ENCODE data around the gene HBG1. TPM values are rescaled to one million over a fixed set of nuclear protein-coding genes. Genes with fewer than 3 reads are reported as not detected.

The HBG1 gene
- total and polyA plus RNA-seq, 2 donors from 2014 or later, result not detected

DNA sequence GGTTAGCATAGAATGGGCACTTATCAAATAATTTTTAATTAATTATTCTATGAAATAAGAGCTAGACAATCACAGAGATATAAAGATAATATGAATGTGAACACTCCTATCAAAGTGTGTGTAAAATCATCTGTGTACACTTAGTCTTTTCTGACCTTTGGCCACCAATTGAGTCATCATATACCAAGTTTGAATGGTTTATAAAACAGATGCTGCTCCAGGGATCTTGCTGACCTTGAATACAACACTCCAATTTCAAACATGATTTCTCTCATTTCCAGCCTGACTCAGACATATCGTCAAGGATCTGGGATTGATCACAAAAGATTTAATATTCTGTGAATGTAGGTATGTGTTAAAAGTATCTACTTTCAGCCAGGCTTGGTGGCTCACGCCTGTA is 46.3 kb downstream of the HBG1 start:
- Histone ChIP-seq H3K27ac (ENCODE audit: low read depth in 2 of 2, low read length in 2 of 2) (no peak overlapping the region), H3K36me3 (ENCODE audit: control insufficient read depth in 2 of 3, insufficient read depth in 3 of 3, low read length in 3 of 3) (no peaks in the 10 kb centered on the region), H3K9me3 (ENCODE audit: control insufficient read depth in 2 of 3, insufficient read depth in 1 of 3, low read length in 3 of 3) (no peaks in the 10 kb centered on the region), H3K27me3 (ENCODE audit: control insufficient read depth, insufficient read depth, low read length) (no peaks in the 10 kb centered on the region), H3K4me3 (ENCODE audit: low read length in 3 of 3) (no peak overlapping the region), H3K9ac (ENCODE audit: low read length in 3 of 3) (no peak overlapping the region), H3K4me1 (ENCODE audit: control insufficient read depth in 2 of 3, insufficient read depth in 2 of 3, low read depth in 1 of 3, low read length in 3 of 3) (no peaks in the 10 kb centered on the region)
- DNase-seq, result no peak
- intact Hi-C loops (cut with DNase I), result no loop called here
- FAIRE-seq, result no peak
- TF ChIP-seq CTCF (IDR thresholded peaks at IDR 0.05; ENCODE audit: borderline replicate concordance, extremely low read depth, insufficient read depth), result no peak

GRCh38 chr11:5200582-5200981 is 49.1 kb downstream of the HBG1 start, which contains the start of gene OR51V1:
Gene OR51V1, minus strand, starts transcription at chr11:5200682. Its CDS starts 0 bp downstream, at chr11:5200682.
- H3K27ac ChIP-seq (ENCODE audit: low read depth in 2 of 2, low read length in 2 of 2), result no peak within 1 kb of the TSS
- TF ChIP-seq CTCF (IDR thresholded peaks at IDR 0.05; ENCODE audit: borderline replicate concordance, extremely low read depth, insufficient read depth), result no peak
- no peaks in the 10 kb centered on the region for H3K27me3 ChIP-seq (ENCODE audit: control insufficient read depth, insufficient read depth, low read length)
- H3K4me1 ChIP-seq (ENCODE audit: control insufficient read depth in 2 of 3, insufficient read depth in 2 of 3, low read depth in 1 of 3, low read length in 3 of 3), result no peaks in the 10 kb centered on the region
- no peak within 1 kb of the TSS for H3K4me3 ChIP-seq (ENCODE audit: low read length in 3 of 3)
- FAIRE-seq (no peak), DNase-seq (no peak)
- no peak within 1 kb of the TSS for H3K9ac ChIP-seq (ENCODE audit: low read length in 3 of 3)
- intact Hi-C loops (cut with DNase I), result no loop called here
- H3K36me3 ChIP-seq (ENCODE audit: control insufficient read depth in 2 of 3, insufficient read depth in 3 of 3, low read length in 3 of 3), result no peaks in the 10 kb centered on the region
- no peaks in the 10 kb centered on the region for H3K9me3 ChIP-seq (ENCODE audit: control insufficient read depth in 2 of 3, insufficient read depth in 1 of 3, low read length in 3 of 3)

- intact Hi-C loops (cut with DNase I), result no loop called here
- no peaks in the 10 kb centered on the region for H3K4me1 ChIP-seq (ENCODE audit: control insufficient read depth in 2 of 3, insufficient read depth in 2 of 3, low read depth in 1 of 3, low read length in 3 of 3)
- no peak overlapping the region for H3K9ac ChIP-seq (ENCODE audit: low read length in 3 of 3)
- no peak overlapping the region for H3K4me3 ChIP-seq (ENCODE audit: low read length in 3 of 3)
- TF ChIP-seq CTCF (IDR thresholded peaks at IDR 0.05; ENCODE audit: borderline replicate concordance, extremely low read depth, insufficient read depth), result no peak
- H3K27ac ChIP-seq (ENCODE audit: low read depth in 2 of 2, low read length in 2 of 2), result no peak overlapping the region
- FAIRE-seq (no peak), DNase-seq (no peak)
- H3K9me3 ChIP-seq (ENCODE audit: control insufficient read depth in 2 of 3, insufficient read depth in 1 of 3, low read length in 3 of 3), result peaks cover 0 to 3% (median 0%) of the 10 kb centered on the region in 3 donors
- no peaks in the 10 kb centered on the region for H3K27me3 ChIP-seq (ENCODE audit: control insufficient read depth, insufficient read depth, low read length)
- no peaks in the 10 kb centered on the region for H3K36me3 ChIP-seq (ENCODE audit: control insufficient read depth in 2 of 3, insufficient read depth in 3 of 3, low read length in 3 of 3)
Observed at GRCh38 chr11:5198285-5198684, 51.4 kb downstream of the HBG1 start.

Other genes with a start within 250 kb of the HBG1 start
- not detected for gene OR52J3, start 203.3 kb downstream of the HBG1 start, total RNA-seq
- gene OR52J3, start 203.3 kb downstream of the HBG1 start, polyA plus RNA-seq (ENCODE audit: insufficient read depth, low read depth, low replicate concordance), result not detected
- not detected for gene OR52E2, start 190.2 kb downstream of the HBG1 start, total RNA-seq
- gene OR52E2, start 190.2 kb downstream of the HBG1 start, polyA plus RNA-seq (ENCODE audit: insufficient read depth, low read depth, low replicate concordance), result not detected
- not detected for gene OR52E1, start 180.3 kb downstream of the HBG1 start, total RNA-seq
- not detected for gene OR52E1, start 180.3 kb downstream of the HBG1 start, polyA plus RNA-seq (ENCODE audit: insufficient read depth, low read depth, low replicate concordance)
- not detected for gene OR52A5, start 111.5 kb downstream of the HBG1 start, total RNA-seq
- gene OR52A5, start 111.5 kb downstream of the HBG1 start, polyA plus RNA-seq (ENCODE audit: insufficient read depth, low read depth, low replicate concordance), result not detected
- gene OR52A1, start 95.1 kb downstream of the HBG1 start, total RNA-seq, result not detected
- not detected for gene OR52A1, start 95.1 kb downstream of the HBG1 start, polyA plus RNA-seq (ENCODE audit: insufficient read depth, low read depth, low replicate concordance)
- not detected for gene OR51V1, start 49.2 kb downstream of the HBG1 start, total RNA-seq
- gene OR51V1, start 49.2 kb downstream of the HBG1 start, polyA plus RNA-seq (ENCODE audit: insufficient read depth, low read depth, low replicate concordance), result not detected
- 59.9 TPM for gene HBB, start 22.8 kb downstream of the HBG1 start, total RNA-seq
- gene HBB, start 22.8 kb downstream of the HBG1 start, polyA plus RNA-seq (ENCODE audit: insufficient read depth, low read depth, low replicate concordance), result 10.9 TPM
- gene HBD, start 15.4 kb downstream of the HBG1 start, total RNA-seq, result 1.3 TPM
- 5.6 TPM for gene HBD, start 15.4 kb downstream of the HBG1 start, polyA plus RNA-seq (ENCODE audit: insufficient read depth, low read depth, low replicate concordance)
- gene HBG2, start 4.9 kb upstream of the HBG1 start, total RNA-seq, result not detected
- gene HBG2, start 4.9 kb upstream of the HBG1 start, polyA plus RNA-seq (ENCODE audit: insufficient read depth, low read depth, low replicate concordance), result not detected
- gene HBE1, start 20.1 kb upstream of the HBG1 start, total RNA-seq, result not detected
- not detected for gene HBE1, start 20.1 kb upstream of the HBG1 start, polyA plus RNA-seq (ENCODE audit: insufficient read depth, low read depth, low replicate concordance)
- gene OR51B4, start 52.1 kb upstream of the HBG1 start, total RNA-seq, result not detected
- not detected for gene OR51B4, start 52.1 kb upstream of the HBG1 start, polyA plus RNA-seq (ENCODE audit: insufficient read depth, low read depth, low replicate concordance)
- not detected for gene OR51B2, start 74.4 kb upstream of the HBG1 start, total RNA-seq
- gene OR51B2, start 74.4 kb upstream of the HBG1 start, polyA plus RNA-seq (ENCODE audit: insufficient read depth, low read depth, low replicate concordance), result not detected
- not detected for gene OR51B5, start 93.7 kb upstream of the HBG1 start, total RNA-seq
- not detected for gene OR51B5, start 93.7 kb upstream of the HBG1 start, polyA plus RNA-seq (ENCODE audit: insufficient read depth, low read depth, low replicate concordance)
- gene OR51B6, start 101.7 kb upstream of the HBG1 start, total RNA-seq, result not detected
- not detected for gene OR51B6, start 101.7 kb upstream of the HBG1 start, polyA plus RNA-seq (ENCODE audit: insufficient read depth, low read depth, low replicate concordance)
- not detected for gene OR51M1, start 134.0 kb upstream of the HBG1 start, total RNA-seq
- not detected for gene OR51M1, start 134.0 kb upstream of the HBG1 start, polyA plus RNA-seq (ENCODE audit: insufficient read depth, low read depth, low replicate concordance)
- not detected for gene OR51Q1, start 172.3 kb upstream of the HBG1 start, total RNA-seq
- gene OR51Q1, start 172.3 kb upstream of the HBG1 start, polyA plus RNA-seq (ENCODE audit: insufficient read depth, low read depth, low replicate concordance), result not detected
- 0.35 TPM for gene OR51I1, start 191.7 kb upstream of the HBG1 start, total RNA-seq
- gene OR51I1, start 191.7 kb upstream of the HBG1 start, polyA plus RNA-seq (ENCODE audit: insufficient read depth, low read depth, low replicate concordance), result not detected
- gene OR51I2, start 199.5 kb upstream of the HBG1 start, total RNA-seq, result not detected
- gene OR51I2, start 199.5 kb upstream of the HBG1 start, polyA plus RNA-seq (ENCODE audit: insufficient read depth, low read depth, low replicate concordance), result not detected
- gene OR52D1, start 238.8 kb upstream of the HBG1 start, total RNA-seq, result not detected
- gene OR52D1, start 238.8 kb upstream of the HBG1 start, polyA plus RNA-seq (ENCODE audit: insufficient read depth, low read depth, low replicate concordance), result not detected